Endometrial microvascular endothelial cells (primary cell): Measurements from ENCODE around the gene SRGAP2B. TPM values are rescaled to one million over a fixed set of nuclear protein-coding genes. Genes with fewer than 3 reads are reported as not detected.

Experiments
- total RNA-seq: library from RNA; depleted of rRNA; stranded (reverse); fragments of >200 nt; gene quantifications from one replicate; pipeline ENCODE4 v1.2.3, GENCODE V29; 2015; ENCODE audit errors: inconsistent ontology term

The SRGAP2B gene
- total RNA-seq, 1 donor from 2014 or later, result 37.4 TPM

Other genes starting within 250 kb of the SRGAP2B start
- 4.6 TPM for gene FAM72D, start 646 bp upstream of the SRGAP2B start, total RNA-seq
- not detected for gene PPIAL4D, start 146.8 kb upstream of the SRGAP2B start, total RNA-seq